NB4 (cell line): ENCODE measurements around the gene CARM1.

Experiments
- DNase-seq: peaks from one replicate; pipeline ENCODE4 v3.0.0; 2010; ENCODE audit warnings: low read depth
- H3K4me3 ChIP-seq: one replicate; pipeline ENCODE4 v1.5.1; 2011; ENCODE audit warnings: mild to moderate bottlenecking, low read depth, low read length, moderate library complexity
- MYC ChIP-seq: IDR thresholded peaks from 2 replicates; pipeline ENCODE4 v1.6.1; 2011; ENCODE audit warnings: low read depth, low read length
- POLR2A ChIP-seq: IDR thresholded peaks from 2 replicates; pipeline ENCODE4 v1.6.1; 2011; ENCODE audit warnings: mild to moderate bottlenecking; ENCODE audit not compliant: insufficient read length; ENCODE audit errors: extremely low read depth
- TF ChIP-seq, protein P1 (sequence below): IDR thresholded peaks from 2 replicates; pipeline ENCODE4 v1.6.1; 2011; ENCODE audit warnings: low read depth, low read length
- TF ChIP-seq, protein P2 (sequence below): IDR thresholded peaks from one replicate; pipeline ENCODE4 v1.5.1; 2012; ENCODE audit warnings: low read depth, low read length

Gene CARM1

DNA sequence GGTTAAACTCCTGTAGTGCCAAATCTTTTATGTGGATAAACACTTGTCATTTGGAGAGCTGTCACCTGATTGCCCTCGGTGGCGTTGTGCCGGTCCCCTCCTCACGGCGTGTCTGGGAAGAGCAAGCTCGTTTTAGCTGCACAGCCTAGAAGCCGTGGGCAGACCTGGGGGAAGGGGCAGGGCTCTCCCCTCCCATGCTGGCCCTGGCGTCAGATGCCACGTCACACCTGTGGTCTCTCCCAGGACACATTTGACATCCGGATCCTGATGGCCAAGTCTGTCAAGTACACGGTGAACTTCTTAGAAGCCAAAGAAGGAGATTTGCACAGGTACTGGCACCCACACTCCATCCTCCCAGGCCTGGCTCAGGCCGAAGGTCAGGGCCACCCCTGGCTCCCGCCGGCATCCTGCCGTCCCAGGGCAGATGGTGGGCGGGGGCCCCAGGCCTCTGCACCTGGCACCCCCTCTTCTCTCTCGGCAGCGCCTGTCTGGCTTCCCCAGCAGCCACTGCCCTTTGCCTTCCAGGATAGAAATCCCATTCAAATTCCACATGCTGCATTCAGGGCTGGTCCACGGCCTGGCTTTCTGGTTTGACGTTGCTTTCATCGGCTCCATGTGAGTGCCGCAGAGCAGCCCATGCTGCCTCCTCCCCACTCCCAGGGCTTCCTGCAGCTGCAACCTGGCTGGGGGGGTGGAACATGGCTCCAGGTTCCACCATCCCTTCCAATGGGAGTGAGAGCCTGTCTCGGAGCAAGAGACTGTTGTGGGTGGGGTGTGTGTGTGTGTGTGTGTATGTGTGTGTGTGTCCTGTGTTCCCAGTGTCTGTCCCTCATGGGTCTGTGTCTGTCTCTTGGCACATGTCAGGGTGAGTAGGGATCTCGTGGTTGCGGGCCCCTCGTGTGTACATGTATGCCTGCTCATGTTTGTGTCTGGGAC is 48.3 kb downstream of the CARM1 start:
- no peak overlapping the region for H3K4me3 ChIP-seq
- DNase-seq: no peak
- no peak for TF ChIP-seq POLR2A

DNA sequence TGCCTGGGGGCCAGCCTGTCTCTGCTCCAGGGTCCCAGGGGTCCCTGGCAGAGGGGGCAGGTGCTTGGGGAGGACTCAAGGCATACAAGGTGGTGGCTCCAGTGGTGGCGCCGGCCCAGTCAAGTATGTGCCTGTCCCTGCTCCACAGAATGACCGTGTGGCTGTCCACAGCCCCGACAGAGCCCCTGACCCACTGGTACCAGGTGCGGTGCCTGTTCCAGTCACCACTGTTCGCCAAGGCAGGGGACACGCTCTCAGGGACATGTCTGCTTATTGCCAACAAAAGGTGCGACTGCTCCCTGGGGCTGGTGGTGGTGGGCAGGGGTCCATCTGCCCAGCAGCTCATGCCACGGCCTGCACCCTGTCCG is 48.9 kb downstream of the CARM1 start:
- TF ChIP-seq POLR2A (no peak), MYC (no peak)
- TF ChIP-seq, protein P1, sequence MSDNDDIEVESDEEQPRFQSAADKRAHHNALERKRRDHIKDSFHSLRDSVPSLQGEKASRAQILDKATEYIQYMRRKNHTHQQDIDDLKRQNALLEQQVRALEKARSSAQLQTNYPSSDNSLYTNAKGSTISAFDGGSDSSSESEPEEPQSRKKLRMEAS: no peak
- TF ChIP-seq, protein P2, sequence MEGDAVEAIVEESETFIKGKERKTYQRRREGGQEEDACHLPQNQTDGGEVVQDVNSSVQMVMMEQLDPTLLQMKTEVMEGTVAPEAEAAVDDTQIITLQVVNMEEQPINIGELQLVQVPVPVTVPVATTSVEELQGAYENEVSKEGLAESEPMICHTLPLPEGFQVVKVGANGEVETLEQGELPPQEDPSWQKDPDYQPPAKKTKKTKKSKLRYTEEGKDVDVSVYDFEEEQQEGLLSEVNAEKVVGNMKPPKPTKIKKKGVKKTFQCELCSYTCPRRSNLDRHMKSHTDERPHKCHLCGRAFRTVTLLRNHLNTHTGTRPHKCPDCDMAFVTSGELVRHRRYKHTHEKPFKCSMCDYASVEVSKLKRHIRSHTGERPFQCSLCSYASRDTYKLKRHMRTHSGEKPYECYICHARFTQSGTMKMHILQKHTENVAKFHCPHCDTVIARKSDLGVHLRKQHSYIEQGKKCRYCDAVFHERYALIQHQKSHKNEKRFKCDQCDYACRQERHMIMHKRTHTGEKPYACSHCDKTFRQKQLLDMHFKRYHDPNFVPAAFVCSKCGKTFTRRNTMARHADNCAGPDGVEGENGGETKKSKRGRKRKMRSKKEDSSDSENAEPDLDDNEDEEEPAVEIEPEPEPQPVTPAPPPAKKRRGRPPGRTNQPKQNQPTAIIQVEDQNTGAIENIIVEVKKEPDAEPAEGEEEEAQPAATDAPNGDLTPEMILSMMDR: no peak
- DNase-seq: no peak
- no peak overlapping the region for H3K4me3 ChIP-seq

DNA sequence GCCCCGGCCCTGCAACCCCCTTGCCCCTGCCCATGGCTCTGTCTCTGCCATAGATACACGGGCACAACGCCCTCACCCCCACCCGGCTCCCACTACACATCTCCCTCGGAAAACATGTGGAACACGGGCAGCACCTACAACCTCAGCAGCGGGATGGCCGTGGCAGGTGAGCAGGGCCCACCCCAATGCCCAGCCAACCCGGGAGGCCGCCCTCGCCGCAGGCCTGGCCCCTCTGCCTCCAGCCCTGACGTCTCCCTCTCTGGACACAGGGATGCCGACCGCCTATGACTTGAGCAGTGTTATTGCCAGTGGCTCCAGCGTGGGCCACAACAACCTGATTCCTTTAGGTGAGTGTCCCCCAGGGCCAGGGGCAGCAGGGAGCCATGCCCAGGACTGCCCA is 49.4 kb downstream of the CARM1 start:
- no peak for DNase-seq
- H3K4me3 ChIP-seq: no peak overlapping the region
- TF ChIP-seq, protein P1: no peak
- no peak for TF ChIP-seq POLR2A
- TF ChIP-seq, protein P2: no peak
- TF ChIP-seq MYC: no peak

DNA sequence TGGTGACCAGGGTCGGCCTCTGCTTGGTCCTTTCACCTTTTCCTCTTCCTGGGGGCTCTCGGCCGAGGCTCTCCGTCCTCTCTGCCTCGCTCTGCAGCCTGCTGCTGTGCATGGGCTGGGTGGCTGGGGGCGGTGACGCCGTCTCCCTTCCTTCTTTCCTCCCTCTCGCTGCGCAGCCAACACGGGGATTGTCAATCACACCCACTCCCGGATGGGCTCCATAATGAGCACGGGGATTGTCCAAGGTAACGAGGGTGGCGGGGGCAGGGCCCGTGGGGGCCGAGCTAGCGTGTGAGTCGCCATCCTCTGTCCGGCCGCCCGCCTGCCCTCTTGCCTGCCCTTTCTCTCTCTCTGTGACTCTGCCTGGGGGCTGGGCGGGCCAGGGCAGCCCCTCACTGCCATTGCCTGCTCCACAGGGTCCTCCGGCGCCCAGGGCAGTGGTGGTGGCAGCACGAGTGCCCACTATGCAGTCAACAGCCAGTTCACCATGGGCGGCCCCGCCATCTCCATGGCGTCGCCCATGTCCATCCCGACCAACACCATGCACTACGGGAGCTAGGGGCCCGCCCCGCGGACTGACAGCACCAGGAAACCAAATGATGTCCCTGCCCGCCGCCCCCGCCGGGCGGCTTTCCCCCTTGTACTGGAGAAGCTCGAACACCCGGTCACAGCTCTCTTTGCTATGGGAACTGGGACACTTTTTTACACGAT is 50.0 kb downstream of the CARM1 start:
- no peak overlapping the region for H3K4me3 ChIP-seq
- no peak for DNase-seq
- TF ChIP-seq, protein P2: no peak
- TF ChIP-seq MYC (no peak), POLR2A (no peak)
- TF ChIP-seq, protein P1: no peak

DNA sequence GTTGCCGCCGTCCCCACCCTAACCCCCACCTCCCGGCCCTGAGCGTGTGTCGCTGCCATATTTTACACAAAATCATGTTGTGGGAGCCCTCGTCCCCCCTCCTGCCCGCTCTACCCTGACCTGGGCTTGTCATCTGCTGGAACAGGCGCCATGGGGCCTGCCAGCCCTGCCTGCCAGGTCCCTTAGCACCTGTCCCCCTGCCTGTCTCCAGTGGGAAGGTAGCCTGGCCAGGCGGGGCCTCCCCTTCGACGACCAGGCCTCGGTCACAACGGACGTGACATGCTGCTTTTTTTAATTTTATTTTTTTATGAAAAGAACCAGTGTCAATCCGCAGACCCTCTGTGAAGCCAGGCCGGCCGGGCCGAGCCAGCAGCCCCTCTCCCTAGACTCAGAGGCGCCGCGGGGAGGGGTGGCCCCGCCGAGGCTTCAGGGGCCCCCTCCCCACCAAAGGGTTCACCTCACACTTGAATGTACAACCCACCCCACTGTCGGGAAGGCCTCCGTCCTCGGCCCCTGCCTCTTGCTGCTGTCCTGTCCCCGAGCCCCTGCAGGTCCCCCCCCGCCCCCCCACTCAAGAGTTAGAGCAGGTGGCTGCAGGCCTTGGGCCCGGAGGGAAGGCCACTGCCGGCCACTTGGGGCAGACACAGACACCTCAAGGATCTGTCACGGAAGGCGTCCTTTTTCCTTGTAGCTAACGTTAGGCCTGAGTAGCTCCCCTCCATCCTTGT is 50.7 kb downstream of the CARM1 start:
- H3K4me3 ChIP-seq: no peak overlapping the region
- no peak for TF ChIP-seq POLR2A
- TF ChIP-seq, protein P2: no peak
- no peak for TF ChIP-seq MYC
- TF ChIP-seq, protein P1: no peak
- DNase-seq: no peak

DNA sequence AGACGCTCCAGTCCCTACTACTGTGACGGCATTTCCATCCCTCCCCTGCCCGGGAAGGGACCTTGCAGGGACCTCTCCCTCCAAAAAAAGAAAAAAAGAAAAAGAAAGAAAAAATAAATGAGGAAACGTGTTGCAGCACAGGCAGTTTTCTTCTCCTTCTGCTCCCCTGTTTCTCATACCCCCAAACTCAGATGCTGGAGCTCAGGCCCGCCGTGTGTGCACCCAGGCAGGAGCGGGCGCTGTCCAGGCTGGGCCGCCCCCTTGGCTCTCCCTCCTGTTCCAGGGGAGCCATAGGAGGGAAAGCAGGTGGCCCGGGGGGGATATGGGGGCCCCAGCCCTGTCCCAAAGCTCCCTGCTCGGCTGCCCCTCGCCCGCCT is 51.3 kb downstream of the CARM1 start:
- TF ChIP-seq MYC: no peak
- TF ChIP-seq, protein P1: no peak
- TF ChIP-seq POLR2A: no peak
- TF ChIP-seq, protein P2: no peak
- DNase-seq: no peak

More for the DNA sequence above, 51.3 kb downstream of the CARM1 start:
- H3K4me3 ChIP-seq: no peak overlapping the region
